Right cardiac atrium (tissue), 5 donors: ENCODE results near the gene APRT. TPM values are rescaled to one million over a fixed set of nuclear protein-coding genes. Genes with fewer than 3 reads are reported as not detected.

Source experiments
- ATAC-seq, 2 donors: fragments of 200-7000 bp; cut with Tn5 transposase; one replicate each; pipeline versions ENCODE4 v1.8.0 to v1.9.1; 2020; ENCODE audit warnings: moderate library complexity in 2 of 2, mild to moderate bottlenecking in 1 of 2
- DNase-seq, 3 donors: peaks; one replicate each; pipeline ENCODE4 v3.0.0-alpha.2; 2020
- H3K27ac ChIP-seq: one replicate; pipeline ENCODE4 v1.5.1; 2013; ENCODE audit warnings: mild to moderate bottlenecking, low read length, control low read depth, moderate library complexity
- H3K27me3 ChIP-seq: one replicate; pipeline ENCODE4 v1.6.1; 2013; ENCODE audit not compliant: control insufficient read depth, insufficient read depth
- H3K4me1 ChIP-seq: one replicate; pipeline ENCODE4 v1.6.1; 2013; ENCODE audit warnings: low read length; ENCODE audit not compliant: control insufficient read depth, insufficient read depth
- H3K4me3 ChIP-seq: one replicate; pipeline ENCODE4 v1.5.1; 2013; ENCODE audit warnings: low read length, control low read depth
- H3K9me3 ChIP-seq: one replicate; pipeline ENCODE4 v1.6.1; 2013; ENCODE audit warnings: low read length; ENCODE audit not compliant: control insufficient read depth
- WGBS: extraction: QIAGEN DNeasy Blood & Tissue Kit; methylation state at CpG from one replicate; pipeline ENCODE4 v1.1.7; 2013; 5-methylcytosine and 5-hydroxymethylcytosine counted together
- intact Hi-C, 4 donors: fragments of 100-400 bp; cut with DNase I; formaldehyde crosslinking; loops; one replicate each; pipeline versions ENCODE4 v1.11.0 to v1.14.0; 2022 to 2023
- polyA plus RNA-seq: library from polyadenylated mRNA; stranded (reverse); fragments of 200-250 nt; gene quantifications from one replicate; pipeline ENCODE4 v1.2.3, GENCODE V29; 2013
- total RNA-seq, 4 donors: library from RNA; stranded (reverse); fragmentation: NEBNext Ultra II Directional; extraction: Animal tissue kit (Norgen Biotek cat#: 25700); gene quantifications; one replicate each; pipeline ENCODE4 v1.2.1, GENCODE V29; 2021
- donor health status: healthy with polysubstance abuse.
- donor health status: DM: no; HTN: yes; CAD: no.
- donor health status: DM: no; HTN: no; CAD: no.
- donor health status: DM: no; HTN: yes; CAD: no; lungs with severe emphysema.
- donor health status: DM: yes; HTN: yes; CAD: no.

Gene APRT
- total and polyA plus RNA-seq, 5 donors, result 40.8 to 82.0 (median 51.6) TPM

- Histone ChIP-seq H3K9me3 (no peaks in the 10 kb centered on the region), H3K4me1 (no peaks in the 10 kb centered on the region), H3K27me3 (no peaks in the 10 kb centered on the region), H3K4me3 (no peak overlapping the region), H3K27ac (no peak overlapping the region)
- WGBS, result 94% methylated on average over 40 of the region's 40 CpGs
- DNase-seq, result no peak
- intact Hi-C loops, result no loop called here
- no peak for ATAC-seq
Measured at GRCh38 chr16:88841521-88842307, 30.0 kb upstream of the APRT start.

- Histone ChIP-seq H3K4me3 (no peak overlapping the region), H3K9me3 (no peaks in the 10 kb centered on the region), H3K4me1 (no peaks in the 10 kb centered on the region), H3K27ac (no peak overlapping the region), H3K27me3 (no peaks in the 10 kb centered on the region)
- WGBS, result 94% methylated on average over 30 of the region's 30 CpGs
- intact Hi-C loops, result no loop called here
- ATAC-seq (no peak), DNase-seq (no peak)
Measured at GRCh38 chr16:88840600-88841215, 29.0 kb upstream of the APRT start.

- H3K4me1 ChIP-seq, result no peaks in the 10 kb centered on the region
- intact Hi-C loops, result no loop called here
- no peak overlapping the region for H3K27ac ChIP-seq
- DNase-seq, result no peak
- H3K4me3 ChIP-seq, result no peak overlapping the region
- WGBS, result 92% methylated on average over 24 of the region's 24 CpGs
- no peaks in the 10 kb centered on the region for H3K27me3 ChIP-seq
- no peaks in the 10 kb centered on the region for H3K9me3 ChIP-seq
- ATAC-seq, result no peak
Measured at GRCh38 chr16:88839745-88840599, 28.2 kb upstream of the APRT start.

GRCh38 chr16:88839026-88839529, 27.4 kb upstream of the APRT start:
- Histone ChIP-seq H3K4me1 (no peaks in the 10 kb centered on the region), H3K27me3 (no peaks in the 10 kb centered on the region), H3K27ac (no peak overlapping the region), H3K9me3 (no peaks in the 10 kb centered on the region), H3K4me3 (no peak overlapping the region)
- ATAC-seq (no peak), DNase-seq (no peak)
- intact Hi-C loops, result no loop called here
- 90% methylated on average over 39 of the region's 39 CpGs for WGBS

GRCh38 chr16:88838566-88838965, 26.8 kb upstream of the APRT start:
- H3K9me3 ChIP-seq, result no peaks in the 10 kb centered on the region
- ATAC-seq, result no peak
- no peaks in the 10 kb centered on the region for H3K4me1 ChIP-seq
- 88% methylated on average over 19 of the region's 19 CpGs for WGBS
- no peak overlapping the region for H3K27ac ChIP-seq
- DNase-seq, result no peak
- intact Hi-C loops, result no loop called here
- H3K27me3 ChIP-seq, result no peaks in the 10 kb centered on the region
- H3K4me3 ChIP-seq, result no peak overlapping the region

GRCh38 chr16:88837806-88838205, 26.1 kb upstream of the APRT start:
- DNase-seq (no peak), ATAC-seq (no peak)
- H3K4me1 ChIP-seq, result no peaks in the 10 kb centered on the region
- no peak overlapping the region for H3K4me3 ChIP-seq
- intact Hi-C loops, result no loop called here
- no peak overlapping the region for H3K27ac ChIP-seq
- H3K27me3 ChIP-seq, result no peaks in the 10 kb centered on the region
- no peaks in the 10 kb centered on the region for H3K9me3 ChIP-seq
- 93% methylated on average over 20 of the region's 20 CpGs for WGBS

- Histone ChIP-seq H3K9me3 (no peaks in the 10 kb centered on the region), H3K27me3 (no peaks in the 10 kb centered on the region), H3K4me1 (no peaks in the 10 kb centered on the region), H3K4me3 (no peak overlapping the region), H3K27ac (no peak overlapping the region)
- ATAC-seq (no peak), DNase-seq (no peak)
- intact Hi-C loops, result no loop called here
- WGBS, result 91% methylated on average over 17 of the region's 17 CpGs
Measured at GRCh38 chr16:88836791-88837190, 25.1 kb upstream of the APRT start.

GRCh38 chr16:88835818-88836217, 24.1 kb upstream of the APRT start:
- H3K27ac ChIP-seq, result no peak overlapping the region
- 95% methylated on average over 33 of the region's 33 CpGs for WGBS
- no peaks in the 10 kb centered on the region for H3K9me3 ChIP-seq
- H3K27me3 ChIP-seq, result no peaks in the 10 kb centered on the region
- intact Hi-C loops, result no loop called here
- no peak overlapping the region for H3K4me3 ChIP-seq
- H3K4me1 ChIP-seq, result no peaks in the 10 kb centered on the region
- DNase-seq (no peak), ATAC-seq (no peak)

- ATAC-seq, result peak; percentile 67 to 73
- WGBS, result 79% methylated on average over 11 of the region's 11 CpGs
Measured at GRCh38 chr16:88835383-88835782, 23.7 kb upstream of the APRT start.

GRCh38 chr16:88834670-88835069, 22.9 kb upstream of the APRT start:
- H3K4me3 ChIP-seq, result no peak overlapping the region
- H3K9me3 ChIP-seq, result no peaks in the 10 kb centered on the region
- H3K4me1 ChIP-seq, result no peaks in the 10 kb centered on the region
- no peaks in the 10 kb centered on the region for H3K27me3 ChIP-seq
- H3K27ac ChIP-seq, result no peak overlapping the region
- 92% methylated on average over 13 of the region's 13 CpGs for WGBS
- intact Hi-C loops, result no loop called here
- DNase-seq (no peak), ATAC-seq (no peak)

More at GRCh38 chr16:88835383-88835782, 23.7 kb upstream of the APRT start:
- Histone ChIP-seq H3K4me1 (no peaks in the 10 kb centered on the region), H3K27me3 (no peaks in the 10 kb centered on the region), H3K4me3 (no peak overlapping the region), H3K9me3 (no peaks in the 10 kb centered on the region), H3K27ac (no peak overlapping the region)
- peak in 2 of 3 donors; percentile 76 to 81 for DNase-seq
- intact Hi-C loops, result no loop called here

- Histone ChIP-seq H3K9me3 (no peaks in the 10 kb centered on the region), H3K4me3 (no peak overlapping the region), H3K4me1 (no peaks in the 10 kb centered on the region), H3K27ac (no peak overlapping the region), H3K27me3 (no peaks in the 10 kb centered on the region)
- no peak for ATAC-seq
- WGBS, result 96% methylated on average over 13 of the region's 13 CpGs
- no peak for DNase-seq
- intact Hi-C loops, result no loop called here
Measured at GRCh38 chr16:88833086-88833485, 21.4 kb upstream of the APRT start.
